Measurements from ENCODE around the gene KLF13. TPM values are rescaled to one million over a fixed set of nuclear protein-coding genes. Genes with fewer than 3 reads are reported as not detected.

The KLF13 gene
- total and polyA plus RNA-seq, 10 of the 15 experiments (the other 5 are each of a cell fraction or from before 2014, with no cell fraction given) = 20.3 to 109 (median 51.4) TPM

- TF ChIP-seq E2F4 (IDR thresholded peaks at IDR 0.05; ENCODE audit: low read depth, low read length) = no peak
- no peak; the same call in 1 of the 2 replicates for TF ChIP-seq PAX8 (IDR thresholded peaks at IDR 0.05)
- no peak for TF ChIP-seq ZNF217 (IDR thresholded peaks at IDR 0.05)
- TF ChIP-seq ZBTB4 (CRISPR knock-in tag; IDR thresholded peaks at IDR 0.05) = no peak
- TF ChIP-seq LARP7 (IDR thresholded peaks at IDR 0.05) = no peak
- TF ChIP-seq SIX5 (IDR thresholded peaks at IDR 0.05; ENCODE audit: low read depth, low read length, severe bottlenecking) = no peak
- no peak for TF ChIP-seq ASH2L (IDR thresholded peaks at IDR 0.05; ENCODE audit: borderline replicate concordance, low read depth)
- no peak for TF ChIP-seq HDAC2 (IDR thresholded peaks at IDR 0.05)
- TF ChIP-seq REST (IDR thresholded peaks at IDR 0.05; ENCODE audit: low read depth, low read length) = no peak
- TF ChIP-seq ATF2 (IDR thresholded peaks at IDR 0.05; ENCODE audit: low read length) = no peak
- no peak for TF ChIP-seq SUZ12 (IDR thresholded peaks at IDR 0.05; ENCODE audit: unreplicated experiment)
- TF ChIP-seq SUPT20H (IDR thresholded peaks at IDR 0.05; ENCODE audit: borderline replicate concordance, control insufficient read depth, low read depth, low read length) = no peak
- TF ChIP-seq CHD4 (IDR thresholded peaks at IDR 0.05) = no peak
- no peak for TF ChIP-seq EP300 (IDR thresholded peaks at IDR 0.05; ENCODE audit: borderline replicate concordance in 1 of 2, control insufficient read depth in 1 of 2, low read depth in 2 of 2, low read length in 2 of 2)
- no peak for TF ChIP-seq KDM1A (IDR thresholded peaks at IDR 0.05; ENCODE audit: borderline replicate concordance)
- no peak for TF ChIP-seq ZNF592 (IDR thresholded peaks at IDR 0.05)
These were observed 11.8 kb downstream of the KLF13 start (continued) for GRCh38 chr15:31338318-31338878.
